Measurements from ENCODE around the gene CHORDC1. TPM values are rescaled to one million over a fixed set of nuclear protein-coding genes. Genes with fewer than 3 reads are reported as not detected.
A peak's percentile ranks its signal among the peaks of the same experiment; 100 is the strongest.
"Not testable (repeated sequence)": the region's sequence is repeated elsewhere in the genome, so short reads cannot be mapped to it uniquely, and the experiment has no call there.

The CHORDC1 gene
- total and polyA plus RNA-seq, 8 donors = 6.0 to 17.3 (median 11.2) TPM

DNA sequence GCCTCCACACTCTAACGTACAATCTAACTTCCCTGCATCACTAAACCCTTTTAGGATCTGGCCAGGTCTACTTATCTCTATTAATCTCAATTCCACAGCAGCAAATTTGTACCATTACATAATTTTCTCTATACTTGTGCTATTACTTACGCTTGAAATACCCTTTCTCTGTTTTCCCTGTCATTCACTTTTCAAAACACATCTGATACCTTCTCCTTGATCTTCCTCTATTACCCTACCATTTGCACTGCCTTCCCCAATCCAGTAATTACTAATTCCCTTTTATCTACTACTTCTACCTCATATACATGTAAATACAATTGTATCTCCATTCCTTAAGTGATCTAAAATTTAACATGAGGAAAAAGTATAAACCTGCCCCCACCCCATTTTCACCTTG lies 14.0 kb downstream of the CHORDC1 start:
- H3K4me1 ChIP-seq = no peaks in the 10 kb centered on the region
- no peak overlapping the region for H3K27ac ChIP-seq
- DNase-seq (no peak), ATAC-seq (no peak), FAIRE-seq (no peak)
- no peak overlapping the region for H3K4me3 ChIP-seq
- no peaks in the 10 kb centered on the region for H3K9me3 ChIP-seq
- intact Hi-C loops (cut with DNase I) = no loop called here
- no peaks in the 10 kb centered on the region for H3K27me3 ChIP-seq
- TF ChIP-seq, protein P1, sequence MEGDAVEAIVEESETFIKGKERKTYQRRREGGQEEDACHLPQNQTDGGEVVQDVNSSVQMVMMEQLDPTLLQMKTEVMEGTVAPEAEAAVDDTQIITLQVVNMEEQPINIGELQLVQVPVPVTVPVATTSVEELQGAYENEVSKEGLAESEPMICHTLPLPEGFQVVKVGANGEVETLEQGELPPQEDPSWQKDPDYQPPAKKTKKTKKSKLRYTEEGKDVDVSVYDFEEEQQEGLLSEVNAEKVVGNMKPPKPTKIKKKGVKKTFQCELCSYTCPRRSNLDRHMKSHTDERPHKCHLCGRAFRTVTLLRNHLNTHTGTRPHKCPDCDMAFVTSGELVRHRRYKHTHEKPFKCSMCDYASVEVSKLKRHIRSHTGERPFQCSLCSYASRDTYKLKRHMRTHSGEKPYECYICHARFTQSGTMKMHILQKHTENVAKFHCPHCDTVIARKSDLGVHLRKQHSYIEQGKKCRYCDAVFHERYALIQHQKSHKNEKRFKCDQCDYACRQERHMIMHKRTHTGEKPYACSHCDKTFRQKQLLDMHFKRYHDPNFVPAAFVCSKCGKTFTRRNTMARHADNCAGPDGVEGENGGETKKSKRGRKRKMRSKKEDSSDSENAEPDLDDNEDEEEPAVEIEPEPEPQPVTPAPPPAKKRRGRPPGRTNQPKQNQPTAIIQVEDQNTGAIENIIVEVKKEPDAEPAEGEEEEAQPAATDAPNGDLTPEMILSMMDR (IDR thresholded peaks at IDR 0.05) = no peak
- WGBS, 2 donors = 82 to 86% methylated on average over 2 of the region's 2 CpGs
- peaks cover 0 to 15% (median 0%) of the 10 kb centered on the region in 3 donors for H3K36me3 ChIP-seq

DNA sequence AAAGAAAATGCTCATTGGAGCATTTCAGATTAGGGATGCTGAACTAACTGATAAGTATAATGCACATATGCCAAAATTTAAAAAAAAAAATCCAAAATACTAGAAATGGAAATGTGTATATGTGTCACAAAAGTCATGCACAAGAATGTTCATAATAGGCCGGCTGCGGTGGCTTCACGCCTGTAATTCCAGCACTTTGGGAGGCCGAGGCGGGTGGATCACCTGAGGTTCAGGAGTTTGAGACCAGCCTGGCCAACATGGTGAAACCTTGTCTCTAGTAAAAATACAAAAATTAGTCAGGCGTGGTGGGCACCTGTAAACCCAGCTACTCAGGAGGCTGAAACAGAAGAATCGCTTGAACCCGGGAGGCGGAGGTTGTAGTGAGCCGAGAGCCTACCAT lies 14.9 kb downstream of the CHORDC1 start:
- H3K27me3 ChIP-seq; intact Hi-C loops (cut with DNase I); H3K4me3 ChIP-seq; ATAC-seq; FAIRE-seq; H3K9me3 ChIP-seq; DNase-seq; H3K27ac ChIP-seq; H3K4me1 ChIP-seq: not testable (repeated sequence)
- 87 to 98% methylated on average over 10 of the region's 10 CpGs for WGBS, 2 donors
- peaks cover 0 to 15% (median 0%) of the 10 kb centered on the region in 3 donors for H3K36me3 ChIP-seq

DNA sequence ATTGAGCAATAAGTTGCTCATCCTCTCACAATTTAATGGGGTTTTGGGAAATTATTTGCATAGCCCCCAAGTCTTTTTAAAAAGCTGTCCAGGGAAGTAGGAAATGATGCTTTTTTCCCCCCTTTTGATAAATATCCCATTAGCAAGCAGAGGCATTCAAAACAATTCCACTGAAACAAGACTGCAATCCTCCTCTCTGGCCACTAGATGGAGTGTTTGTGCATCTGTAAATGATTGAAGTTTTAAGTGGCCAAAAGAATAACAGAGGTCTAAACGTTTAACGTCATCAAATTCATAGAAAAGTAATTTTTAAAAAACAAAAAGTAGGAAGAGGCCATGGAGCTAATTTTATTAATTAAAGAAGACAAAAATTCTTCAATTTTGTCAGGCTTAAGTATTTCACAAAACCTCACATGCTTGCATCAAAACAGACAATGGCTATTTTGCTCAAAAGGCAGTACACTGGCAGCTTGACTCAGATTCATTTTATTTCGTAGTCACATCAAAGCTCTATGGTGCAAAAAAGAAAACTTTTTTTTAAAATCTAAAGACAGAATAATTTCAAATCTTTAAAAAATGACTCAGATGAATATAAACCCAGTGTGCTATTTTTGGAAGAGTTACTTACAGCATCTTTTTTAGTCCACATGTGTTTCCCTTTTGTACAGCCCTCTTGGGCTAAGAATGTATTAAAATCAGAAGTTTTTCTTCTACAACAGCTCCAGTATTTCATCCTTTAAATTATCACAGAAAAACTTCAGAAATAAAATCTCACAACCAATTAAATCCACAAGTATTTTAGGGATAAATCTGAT lies 17.8 kb downstream of the CHORDC1 start:
- no peaks in the 10 kb centered on the region for H3K9me3 ChIP-seq
- TF ChIP-seq, protein P1 (IDR thresholded peaks at IDR 0.05) = peak; percentile 59 to 88 (median 76)
- no peaks in the 10 kb centered on the region for H3K4me1 ChIP-seq
- WGBS, 2 donors = 17% methylated on average over 3 of the region's 3 CpGs
- H3K4me3 ChIP-seq = no peak overlapping the region
- FAIRE-seq (peak; percentile 75), ATAC-seq (peak; percentile 56 to 81 (median 80)), DNase-seq (no peak)
- H3K27me3 ChIP-seq = no peaks in the 10 kb centered on the region
- no peak overlapping the region for H3K27ac ChIP-seq
- peaks cover 0 to 11% (median 0%) of the 10 kb centered on the region in 3 donors for H3K36me3 ChIP-seq
- intact Hi-C loops (cut with DNase I) = no loop called here

DNA sequence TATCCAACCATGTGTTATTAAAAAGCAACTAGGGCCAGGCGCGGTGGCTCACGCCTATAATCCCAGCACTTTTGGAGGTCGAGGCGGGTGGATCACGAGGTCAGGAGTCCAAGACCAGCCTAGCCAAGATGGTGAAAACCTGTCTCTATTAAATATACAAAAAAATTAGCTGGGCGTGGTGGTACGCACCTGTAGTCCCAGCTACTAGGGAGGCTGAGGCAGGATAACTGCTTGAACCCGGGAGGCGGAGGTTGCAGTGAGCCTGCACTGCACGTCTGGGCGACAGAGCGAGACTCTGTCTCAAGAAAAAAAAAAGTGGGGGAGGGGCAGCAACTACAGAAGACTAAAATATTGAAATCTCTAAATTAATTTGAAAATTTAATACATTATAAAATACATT lies 18.4 kb downstream of the CHORDC1 start:
- TF ChIP-seq, protein P1 (IDR thresholded peaks at IDR 0.05) = no peak
- intact Hi-C loops (cut with DNase I) = no loop called here
- 90 to 97% methylated on average over 13 of the region's 13 CpGs for WGBS, 2 donors
- H3K9me3 ChIP-seq = no peaks in the 10 kb centered on the region
- no peak overlapping the region for H3K4me3 ChIP-seq
- no peak for ATAC-seq
- H3K27me3 ChIP-seq = no peaks in the 10 kb centered on the region
- peak in 1 of 6 donors; percentile 20 for DNase-seq
- H3K4me1 ChIP-seq = no peaks in the 10 kb centered on the region
- peaks cover 0 to 5% (median 0%) of the 10 kb centered on the region in 3 donors for H3K36me3 ChIP-seq
- H3K27ac ChIP-seq = no peak overlapping the region
- no peak for FAIRE-seq

DNA sequence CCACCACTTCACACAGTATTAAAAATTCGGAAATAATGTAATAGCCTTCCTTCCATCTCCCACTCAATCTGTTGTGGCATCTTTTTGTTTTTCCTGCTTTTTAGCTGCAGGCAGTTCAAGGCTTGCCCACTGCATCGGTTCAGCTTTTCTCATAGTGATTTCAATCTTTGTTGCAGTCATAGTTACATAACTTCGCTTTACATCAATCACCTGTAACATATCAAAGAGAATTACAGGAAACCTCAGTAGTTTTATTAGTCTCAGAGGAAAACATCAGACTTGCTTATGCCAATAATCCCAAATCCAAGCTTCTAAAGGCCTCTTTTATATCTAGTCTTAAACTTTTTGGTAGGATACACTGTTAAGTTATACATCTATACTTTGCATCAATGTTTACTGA lies 20.5 kb downstream of the CHORDC1 start:
- ATAC-seq (no peak), DNase-seq (no peak), FAIRE-seq (no peak)
- Histone ChIP-seq H3K27me3 (no peaks in the 10 kb centered on the region), H3K27ac (no peak overlapping the region), H3K4me3 (no peak overlapping the region), H3K9me3 (no peaks in the 10 kb centered on the region), H3K4me1 (no peaks in the 10 kb centered on the region), H3K36me3 (no peaks in the 10 kb centered on the region)
- TF ChIP-seq, protein P1 (IDR thresholded peaks at IDR 0.05) = no peak
- intact Hi-C loops (cut with DNase I) = no loop called here
- WGBS, 2 donors = 76 to 79% methylated on average over 3 of the region's 3 CpGs
